Naive B cell (primary cell): Measurements from ENCODE around the gene ZNF346. TPM values are rescaled to one million over a fixed set of nuclear protein-coding genes. Genes with fewer than 3 reads are reported as not detected.

Source experiments
- ATAC-seq, 2 donors: fragments of 150-1000 bp; cut with Tn5 transposase; 2 replicates each; pipeline ENCODE4 v1.10.0; 2021; ENCODE audit warnings: low read depth in 2 of 2, mild to moderate bottlenecking in 2 of 2, moderate library complexity in 2 of 2
- DNase-seq: peaks from one replicate; pipeline ENCODE4 v3.0.0; 2022
- H3K27ac Mint-ChIP-seq, 6 donors: one replicate each; pipeline ENCODE4 v1.8.0; 2020 to 2022; ENCODE audit warnings: mild to moderate bottlenecking in 6 of 6, mixed read lengths in 6 of 6, moderate library complexity in 5 of 6, inconsistent platforms in 2 of 6
- H3K27me3 Mint-ChIP-seq, 3 donors: one replicate each; pipeline ENCODE4 v1.8.0; 2021 to 2022; ENCODE audit warnings: mixed read lengths in 3 of 3, mild to moderate bottlenecking in 1 of 3
- H3K36me3 Mint-ChIP-seq, 2 donors: one replicate each; pipeline ENCODE4 v1.8.0; 2020 to 2022; ENCODE audit warnings: mixed read lengths in 2 of 2, inconsistent platforms in 1 of 2, mild to moderate bottlenecking in 1 of 2
- H3K4me1 Mint-ChIP-seq, 3 donors: one replicate each; pipeline ENCODE4 v1.8.0; 2020 to 2022; ENCODE audit warnings: mixed read lengths in 3 of 3, inconsistent platforms in 1 of 3, mild to moderate bottlenecking in 1 of 3, moderate library complexity in 1 of 3
- H3K4me3 Mint-ChIP-seq, 8 donors: one replicate each; pipeline ENCODE4 v1.8.0; 2020 to 2022; ENCODE audit warnings: mild to moderate bottlenecking in 8 of 8, mixed read lengths in 8 of 8, moderate library complexity in 8 of 8, inconsistent platforms in 2 of 8
- H3K9me3 Mint-ChIP-seq, 7 donors: one replicate each; pipeline ENCODE4 v1.8.0; 2020 to 2022; ENCODE audit warnings: mixed read lengths in 7 of 7, mild to moderate bottlenecking in 5 of 7, inconsistent platforms in 2 of 7, moderate library complexity in 1 of 7
- polyA plus RNA-seq, 6 donors: library from polyadenylated mRNA; unstranded; fragments of 300-500 nt; fragmentation: Illumina TruSeq; gene quantifications; one replicate each; pipeline ENCODE4 v1.2.3, GENCODE V29; 2021; ENCODE audit warnings: low read depth in 6 of 6

ZNF346 gene
- polyA plus RNA-seq, 6 donors from 2014 or later, result 12.3 to 23.2 (median 16.5) TPM

DNA sequence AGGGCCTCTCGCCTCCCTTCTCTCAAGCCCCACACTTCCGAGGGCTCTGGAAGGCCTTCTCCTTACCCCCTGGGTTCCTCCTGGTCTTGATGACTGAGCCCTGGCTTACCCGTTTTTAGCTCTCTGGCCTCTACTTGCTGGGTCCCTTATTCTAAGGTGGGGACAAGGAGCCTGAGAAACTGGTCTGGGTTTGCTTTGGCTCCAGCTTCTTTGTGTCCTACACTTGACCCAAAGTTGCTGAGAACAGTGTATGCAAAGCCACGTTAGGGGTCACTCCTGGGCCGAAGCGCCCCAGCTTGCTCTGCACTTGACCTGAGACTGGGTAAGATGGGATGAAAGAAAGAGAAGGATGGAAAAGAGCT is 788 bp downstream of the ZNF346 start:
- no peaks in the 10 kb centered on the region for H3K9me3 Mint-ChIP-seq
- DNase-seq (peak; percentile 3), ATAC-seq (peak; percentile 2 to 5)
- H3K27ac Mint-ChIP-seq, result peak overlapping the region; percentile 94 to 99 (median 98)
- H3K27me3 Mint-ChIP-seq, result no peaks in the 10 kb centered on the region
- H3K4me3 Mint-ChIP-seq, result peak overlapping the region; percentile 94 to 100 (median 98)
- peaks cover 37 to 41% (median 38%) of the 10 kb centered on the region in 3 donors for H3K4me1 Mint-ChIP-seq
- peaks cover 0 to 4% of the 10 kb centered on the region in 2 donors for H3K36me3 Mint-ChIP-seq

- DNase-seq (no peak), ATAC-seq (no peak)
- no peaks in the 10 kb centered on the region for H3K9me3 Mint-ChIP-seq
- H3K27ac Mint-ChIP-seq, result peak overlapping the region in 1 of 6 donors; percentile 71
- no peaks in the 10 kb centered on the region for H3K27me3 Mint-ChIP-seq
- peaks cover 4 to 6% of the 10 kb centered on the region in 2 donors for H3K36me3 Mint-ChIP-seq
- peak overlapping the region in 6 of 8 donors; percentile 2 to 70 (median 22) for H3K4me3 Mint-ChIP-seq
- peaks cover 37 to 41% (median 38%) of the 10 kb centered on the region in 3 donors for H3K4me1 Mint-ChIP-seq
These were observed 2.1 kb downstream of the ZNF346 start for GRCh38 chr5:177024559-177024958.

DNA sequence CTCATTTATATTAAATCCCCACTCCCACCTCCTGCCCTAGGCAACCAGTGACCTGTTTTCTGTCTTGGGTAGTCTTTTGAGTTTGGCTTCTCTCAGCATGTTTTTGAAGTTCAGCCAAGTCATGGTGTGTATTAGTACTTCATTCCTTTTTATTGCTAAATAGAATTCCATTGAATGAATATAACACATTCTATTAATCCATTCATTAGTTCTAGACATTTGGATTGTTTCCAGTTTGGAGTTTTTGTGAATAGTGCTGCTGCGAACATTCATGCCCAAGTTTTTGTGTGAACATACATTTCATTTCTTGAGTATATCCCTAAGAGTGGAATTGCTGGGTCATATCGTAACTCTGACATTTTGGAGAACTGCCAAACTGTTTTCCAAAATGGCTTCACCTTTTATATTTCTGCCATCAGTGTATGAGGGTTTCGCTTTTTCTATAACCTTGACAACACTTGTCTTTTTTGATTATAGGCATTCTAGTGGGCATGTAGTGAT is 2.7 kb downstream of the ZNF346 start:
- DNase-seq (no peak), ATAC-seq (no peak)
- H3K4me3 Mint-ChIP-seq, result peak overlapping the region in 3 of 8 donors; percentile 17 to 70 (median 47)
- H3K27ac Mint-ChIP-seq, result peak overlapping the region in 2 of 6 donors; percentile 71 to 86
- H3K36me3 Mint-ChIP-seq, result peaks cover 4 to 8% of the 10 kb centered on the region in 2 donors
- no peaks in the 10 kb centered on the region for H3K9me3 Mint-ChIP-seq
- no peaks in the 10 kb centered on the region for H3K27me3 Mint-ChIP-seq
- peaks cover 34 to 41% (median 38%) of the 10 kb centered on the region in 3 donors for H3K4me1 Mint-ChIP-seq

DNA sequence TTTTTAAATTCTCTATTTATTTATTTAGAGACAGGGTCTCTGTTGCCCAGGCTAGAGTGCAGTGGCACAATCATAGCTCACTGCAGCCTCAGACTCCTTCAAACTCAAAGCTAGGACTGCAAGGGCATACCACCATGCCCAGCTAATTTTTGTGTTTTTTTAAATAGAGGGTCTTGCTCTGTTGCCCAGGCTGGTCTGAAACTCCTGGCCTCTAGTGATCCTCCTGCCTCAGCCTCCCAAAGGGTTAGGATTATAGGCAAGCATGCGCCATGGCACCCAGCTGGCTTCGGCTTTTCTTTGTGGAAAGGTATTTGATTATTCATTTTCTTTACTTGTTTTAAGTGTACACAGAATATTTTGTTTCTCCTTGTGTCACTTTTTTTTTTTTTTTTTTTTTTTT is 5.2 kb downstream of the ZNF346 start:
- H3K27me3 Mint-ChIP-seq, result no peaks in the 10 kb centered on the region
- no peak overlapping the region for H3K27ac Mint-ChIP-seq
- peaks cover 22 to 26% (median 25%) of the 10 kb centered on the region in 3 donors for H3K4me1 Mint-ChIP-seq
- DNase-seq (no peak), ATAC-seq (no peak)
- peaks cover 11 to 16% of the 10 kb centered on the region in 2 donors for H3K36me3 Mint-ChIP-seq
- no peak overlapping the region for H3K4me3 Mint-ChIP-seq
- peaks cover 0 to 9% (median 6%) of the 10 kb centered on the region in 7 donors for H3K9me3 Mint-ChIP-seq

- Mint-ChIP-seq H3K4me1 (peaks cover 13 to 15% (median 14%) of the 10 kb centered on the region in 3 donors), H3K4me3 (peak overlapping the region in 1 of 8 donors; percentile 30), H3K9me3 (peaks cover 0 to 9% (median 6%) of the 10 kb centered on the region in 7 donors), H3K27me3 (no peaks in the 10 kb centered on the region), H3K36me3 (peaks cover 11 to 16% of the 10 kb centered on the region in 2 donors), H3K27ac (peak overlapping the region in 2 of 6 donors; percentile 30 to 33)
- ATAC-seq (no peak), DNase-seq (no peak)
These were observed 7.0 kb downstream of the ZNF346 start for GRCh38 chr5:177029498-177029897.

- DNase-seq (no peak), ATAC-seq (no peak)
- H3K4me1 Mint-ChIP-seq, result peaks cover 10 to 12% (median 12%) of the 10 kb centered on the region in 3 donors
- no peak overlapping the region for H3K4me3 Mint-ChIP-seq
- H3K27ac Mint-ChIP-seq, result peak overlapping the region in 1 of 6 donors; percentile 7
- peaks cover 8% of the 10 kb centered on the region in 2 donors for H3K36me3 Mint-ChIP-seq
- H3K9me3 Mint-ChIP-seq, result peaks cover 0 to 9% (median 6%) of the 10 kb centered on the region in 7 donors
- H3K27me3 Mint-ChIP-seq, result no peaks in the 10 kb centered on the region
These were observed 13.5 kb downstream of the ZNF346 start for GRCh38 chr5:177035976-177036375.

- Mint-ChIP-seq H3K27me3 (no peaks in the 10 kb centered on the region), H3K4me1 (peaks cover 10 to 12% (median 12%) of the 10 kb centered on the region in 3 donors), H3K36me3 (peaks cover 5 to 9% of the 10 kb centered on the region in 2 donors), H3K9me3 (peaks cover 0 to 4% (median 3%) of the 10 kb centered on the region in 7 donors), H3K27ac (peak overlapping the region in 1 of 6 donors; percentile 22), H3K4me3 (no peak overlapping the region)
- no peak for DNase-seq
- ATAC-seq, result no peak
These were observed 13.9 kb downstream of the ZNF346 start for GRCh38 chr5:177036443-177036842.

- H3K4me1 Mint-ChIP-seq, result peaks cover 10 to 12% (median 12%) of the 10 kb centered on the region in 3 donors
- DNase-seq (no peak), ATAC-seq (no peak)
- no peaks in the 10 kb centered on the region for H3K27me3 Mint-ChIP-seq
- no peaks in the 10 kb centered on the region for H3K9me3 Mint-ChIP-seq
- H3K27ac Mint-ChIP-seq, result no peak overlapping the region
- H3K36me3 Mint-ChIP-seq, result peaks cover under 1 to 11% of the 10 kb centered on the region in 2 donors
- no peak overlapping the region for H3K4me3 Mint-ChIP-seq
These were observed 14.4 kb downstream of the ZNF346 start for GRCh38 chr5:177036921-177037320.

DNA sequence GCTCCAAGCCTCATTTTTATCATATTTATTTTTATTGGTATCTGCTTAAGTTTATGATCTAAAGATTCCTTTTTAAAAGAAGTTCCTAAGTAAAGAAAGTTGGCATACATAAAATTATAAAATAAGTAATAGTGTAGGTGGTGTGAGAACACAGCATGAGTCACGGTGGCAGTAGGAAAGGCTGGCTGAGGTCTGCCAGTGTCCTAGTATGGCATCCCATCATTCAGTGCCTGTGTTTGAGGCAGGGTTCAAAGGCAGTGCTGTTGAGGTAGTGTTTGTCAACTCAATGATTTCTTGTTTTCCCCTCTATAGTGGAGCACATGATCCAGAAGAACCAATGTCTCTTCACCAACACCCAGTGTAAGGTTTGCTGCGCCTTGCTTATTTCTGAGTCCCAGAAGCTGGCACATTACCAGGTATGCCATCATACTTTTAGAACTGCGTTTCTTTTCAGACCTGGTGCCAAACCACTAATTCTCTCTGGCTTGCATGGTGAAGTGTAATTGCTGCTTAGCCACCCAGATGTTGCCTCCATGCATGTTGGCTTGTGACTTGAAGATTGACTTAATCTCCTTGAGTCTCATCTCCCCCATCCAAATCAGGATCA is 18.4 kb downstream of the ZNF346 start:
- DNase-seq, result no peak
- no peaks in the 10 kb centered on the region for H3K27me3 Mint-ChIP-seq
- H3K27ac Mint-ChIP-seq, result no peak overlapping the region
- H3K4me3 Mint-ChIP-seq, result no peak overlapping the region
- no peak for ATAC-seq
- H3K9me3 Mint-ChIP-seq, result no peaks in the 10 kb centered on the region
- H3K36me3 Mint-ChIP-seq, result peaks cover 17 to 21% of the 10 kb centered on the region in 2 donors
- H3K4me1 Mint-ChIP-seq, result peaks cover 0 to 7% (median 6%) of the 10 kb centered on the region in 3 donors

- H3K4me1 Mint-ChIP-seq, result no peaks in the 10 kb centered on the region
- no peak for DNase-seq
- H3K4me3 Mint-ChIP-seq, result no peak overlapping the region
- no peak for ATAC-seq
- no peak overlapping the region for H3K27ac Mint-ChIP-seq
- H3K27me3 Mint-ChIP-seq, result no peaks in the 10 kb centered on the region
- no peaks in the 10 kb centered on the region for H3K9me3 Mint-ChIP-seq
- peaks cover 17 to 21% of the 10 kb centered on the region in 2 donors for H3K36me3 Mint-ChIP-seq
These were observed 19.4 kb downstream of the ZNF346 start for GRCh38 chr5:177041936-177042335.

DNA sequence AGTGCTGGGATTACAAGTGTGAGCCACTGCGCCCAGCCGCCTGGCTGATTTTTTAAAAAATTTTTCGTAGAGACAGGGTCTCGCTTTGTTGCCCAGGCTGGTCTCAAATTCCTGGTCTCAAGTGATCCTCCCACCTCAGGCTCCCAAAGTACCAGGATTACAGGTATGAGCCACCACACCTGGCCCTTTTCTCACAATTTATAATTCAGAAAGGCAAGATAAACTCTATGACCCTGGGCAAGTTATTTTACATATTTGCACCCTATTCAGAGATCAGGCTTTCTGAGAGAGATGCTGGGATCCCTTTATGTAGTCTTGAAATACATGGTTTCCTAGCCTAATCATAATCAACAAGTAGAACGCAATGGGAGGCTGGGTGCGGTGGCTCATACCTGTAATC is 20.6 kb downstream of the ZNF346 start:
- Mint-ChIP-seq H3K27me3 (no peaks in the 10 kb centered on the region), H3K36me3 (peaks cover 17 to 25% of the 10 kb centered on the region in 2 donors), H3K4me1 (no peaks in the 10 kb centered on the region), H3K4me3 (no peak overlapping the region), H3K9me3 (no peaks in the 10 kb centered on the region), H3K27ac (no peak overlapping the region)
- DNase-seq (no peak), ATAC-seq (no peak)

- Mint-ChIP-seq H3K9me3 (no peaks in the 10 kb centered on the region), H3K4me1 (no peaks in the 10 kb centered on the region), H3K27ac (peak overlapping the region in 2 of 6 donors; percentile 34 to 60), H3K36me3 (peaks cover 17 to 26% of the 10 kb centered on the region in 2 donors), H3K4me3 (no peak overlapping the region), H3K27me3 (no peaks in the 10 kb centered on the region)
- no peak for ATAC-seq
- DNase-seq, result no peak
These were observed 21.5 kb downstream of the ZNF346 start for GRCh38 chr5:177043958-177044357.

- Mint-ChIP-seq H3K27ac (no peak overlapping the region), H3K9me3 (no peaks in the 10 kb centered on the region), H3K4me1 (no peaks in the 10 kb centered on the region), H3K36me3 (peaks cover 17 to 32% of the 10 kb centered on the region in 2 donors), H3K27me3 (no peaks in the 10 kb centered on the region), H3K4me3 (no peak overlapping the region)
- DNase-seq (no peak), ATAC-seq (no peak)
These were observed 22.1 kb downstream of the ZNF346 start for GRCh38 chr5:177044641-177045040.

DNA sequence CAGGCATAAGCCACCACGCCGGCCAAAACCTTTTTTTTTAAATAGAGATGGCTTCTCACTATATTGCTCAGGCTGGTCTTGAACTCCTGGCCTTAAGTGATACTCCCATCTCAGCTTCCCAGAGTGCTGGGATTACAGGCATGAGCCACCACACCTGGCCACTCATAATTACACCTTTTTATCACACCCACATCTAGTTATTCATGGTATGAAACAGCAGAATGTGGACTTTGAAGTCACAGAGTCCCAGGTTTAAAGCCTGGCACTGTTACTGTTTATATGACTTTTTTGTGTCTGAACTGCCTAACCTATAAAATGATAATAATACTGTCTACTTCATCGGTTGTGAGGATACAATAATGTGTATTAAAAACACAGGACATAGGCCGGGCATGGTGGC is 23.1 kb downstream of the ZNF346 start:
- Mint-ChIP-seq H3K9me3 (no peaks in the 10 kb centered on the region), H3K4me3 (no peak overlapping the region)
- no peak for ATAC-seq

More for the DNA sequence above, 23.1 kb downstream of the ZNF346 start:
- no peak overlapping the region for H3K27ac Mint-ChIP-seq
- H3K4me1 Mint-ChIP-seq, result no peaks in the 10 kb centered on the region
- H3K36me3 Mint-ChIP-seq, result peaks cover 23 to 32% of the 10 kb centered on the region in 2 donors
- no peak for DNase-seq
- no peaks in the 10 kb centered on the region for H3K27me3 Mint-ChIP-seq
